ENCODE measurements around the gene HRH2.

- TF ChIP-seq ZNF416 (CRISPR knock-in tag; IDR thresholded peaks at IDR 0.05): no peak
- no peak for TF ChIP-seq IRF2 (CRISPR knock-in tag; IDR thresholded peaks at IDR 0.05; ENCODE audit: borderline replicate concordance, low read depth)
- TF ChIP-seq CTCF (IDR thresholded peaks at IDR 0.05): no peak
- no peak for TF ChIP-seq ELF4 (CRISPR knock-in tag; IDR thresholded peaks at IDR 0.05; ENCODE audit: low read depth)
- no peak for TF ChIP-seq ZBTB21 (CRISPR knock-in tag; IDR thresholded peaks at IDR 0.05; ENCODE audit: borderline replicate concordance)
- TF ChIP-seq ZNF263 (CRISPR knock-in tag; IDR thresholded peaks at IDR 0.05; ENCODE audit: low read depth): no peak
- TF ChIP-seq TEAD4 (CRISPR knock-in tag; IDR thresholded peaks at IDR 0.05): no peak
- no peak for TF ChIP-seq E2F4 (CRISPR knock-in tag; IDR thresholded peaks at IDR 0.05; ENCODE audit: borderline replicate concordance, low read depth)
Observed at GRCh38 chr5:175689147-175689991, 31.5 kb downstream of the HRH2 start.

All from WTC11 (cell line).